Panc1 (cell line): ENCODE data around the gene MRPL39. TPM values are rescaled to one million over a fixed set of nuclear protein-coding genes. Genes with fewer than 3 reads are reported as not detected.

Experiments
- ATAC-seq: fragments of 200-7000 bp; cut with Tn5 transposase; 2 replicates; pipeline ENCODE4 v1.9.1; 2020; ENCODE audit warnings: mild to moderate bottlenecking, moderate library complexity
- BruUV-seq: library from RNA; stranded (reverse); fragments of 400-500 nt; replicated peaks from 2 replicates; lab custom pipeline; 2021; lab: Mats Ljungman, UMichigan
- CTCF ChIA-PET: fragments of 300-600 bp; sonication (Branson Sonifier 250); formaldehyde crosslinking; loops from one replicate; lab custom pipeline; 2022; ENCODE audit warnings: antibody characterized with exemption; lab: Charles Lee
- POLR2A ChIA-PET: fragments of 300-600 bp; sonication (Branson Sonifier 250); formaldehyde crosslinking; loops from one replicate; lab custom pipeline; 2022; ENCODE audit warnings: antibody characterized with exemption; lab: Charles Lee
- DNase-seq: peaks from one replicate; pipeline ENCODE4 v3.0.0-alpha.2; 2010; ENCODE audit warnings: low read depth, low spot score
- H3K27ac ChIP-seq: 2 replicates; pipeline ENCODE4 v1.5.1; 2011; ENCODE audit warnings: mild to moderate bottlenecking, low read length, inconsistent platforms
- H3K27me3 ChIP-seq: fragments of 200-500 bp; sonication (Bioruptor generic); 2 replicates; pipeline ENCODE4 v1.6.0; 2014; ENCODE audit warnings: low read length, inconsistent platforms; ENCODE audit not compliant: control insufficient read depth, insufficient read depth
- H3K36me3 ChIP-seq: fragments of 200-500 bp; sonication (Bioruptor generic); 2 replicates; pipeline ENCODE4 v1.5.1; 2014; ENCODE audit warnings: inconsistent platforms, mild to moderate bottlenecking, low read length, moderate library complexity; ENCODE audit not compliant: control insufficient read depth, insufficient read depth
- H3K4me1 ChIP-seq: 2 replicates; pipeline ENCODE4 v1.5.1; 2011; ENCODE audit warnings: inconsistent platforms, mild to moderate bottlenecking, low read length, moderate library complexity; ENCODE audit not compliant: control insufficient read depth, insufficient read depth
- H3K4me3 ChIP-seq, 2 experiments: 2 replicates each; pipeline ENCODE4 v1.5.1; 2011 to 2012; ENCODE audit warnings: low read depth in 2 of 2, low read length in 2 of 2, mild to moderate bottlenecking in 2 of 2, inconsistent platforms in 1 of 2, moderate library complexity in 1 of 2
- H3K9me3 ChIP-seq: fragments of 200-500 bp; sonication (Bioruptor generic); 2 replicates; pipeline ENCODE4 v1.5.1; 2014; ENCODE audit warnings: low read depth, mild to moderate bottlenecking, inconsistent platforms, low read length, moderate library complexity; ENCODE audit not compliant: control insufficient read depth, insufficient read depth
- POLR2AphosphoS5 ChIP-seq: IDR thresholded peaks from 2 replicates; pipeline ENCODE4 v1.6.1; 2012; ENCODE audit warnings: mild to moderate bottlenecking, low read depth, low read length, moderate library complexity
- REST ChIP-seq, 2 experiments: IDR thresholded peaks; 2 replicates each; pipeline ENCODE4 v1.6.1; 2011 to 2012; ENCODE audit warnings: low read depth in 2 of 2, control low read depth in 1 of 2, low read length in 1 of 2, mild to moderate bottlenecking in 1 of 2, moderate library complexity in 1 of 2; ENCODE audit not compliant: insufficient read depth in 1 of 2
- SIN3A ChIP-seq: IDR thresholded peaks from 2 replicates; pipeline ENCODE4 v1.6.1; 2012; ENCODE audit warnings: low read depth, mild to moderate bottlenecking, low read length, moderate library complexity, borderline replicate concordance; ENCODE audit not compliant: insufficient read depth
- TCF7L2 ChIP-seq: IDR thresholded peaks from 2 replicates; pipeline ENCODE4 v1.6.1; 2011; ENCODE audit warnings: mild to moderate bottlenecking, low read depth, low read length, inconsistent platforms
- in situ Hi-C: cut with HindIII; loops from 2 replicates; pipeline ENCODE4 v1.10.0; 2016; ENCODE audit warnings: low sequenced_read_pairs, low pct_unique_long_range_greater_than_20kb
- intact Hi-C: fragments of 100-400 bp; cut with micrococcal nuclease; formaldehyde crosslinking; loops from one replicate; pipeline ENCODE4 v1.10.0; 2022; ENCODE audit not compliant: unreplicated experiment
- total RNA-seq: library from RNA; stranded (reverse); gene quantifications from one replicate; pipeline ENCODE4 v1.2.1, GENCODE V29; 2021; ENCODE audit not compliant: unreplicated experiment
- TF ChIP-seq, protein P1 (sequence below): fragments of 450-650 bp; IDR thresholded peaks from 2 replicates; pipeline ENCODE4 v1.5.1; 2017; ENCODE audit warnings: mild to moderate bottlenecking

The MRPL39 gene
- total RNA-seq, 1 experiment from 2014 or later, result 24.7 TPM

- ChIA-PET POLR2A (no interaction called here), CTCF (no interaction called here)
- Histone ChIP-seq H3K27me3 (no peaks in the 10 kb centered on the region), H3K4me1 (peaks cover 10% of the 10 kb centered on the region), H3K4me3 (no peak overlapping the region), H3K36me3 (no peaks in the 10 kb centered on the region), H3K27ac (no peak overlapping the region), H3K9me3 (no peaks in the 10 kb centered on the region)
- TF ChIP-seq REST (IDR thresholded peaks at IDR 0.05; ENCODE audit: insufficient read depth in 1 of 2, low read depth in 2 of 2, low read length in 1 of 2), result no peak
- TF ChIP-seq SIN3A, result no peak
- TF ChIP-seq, protein P1, sequence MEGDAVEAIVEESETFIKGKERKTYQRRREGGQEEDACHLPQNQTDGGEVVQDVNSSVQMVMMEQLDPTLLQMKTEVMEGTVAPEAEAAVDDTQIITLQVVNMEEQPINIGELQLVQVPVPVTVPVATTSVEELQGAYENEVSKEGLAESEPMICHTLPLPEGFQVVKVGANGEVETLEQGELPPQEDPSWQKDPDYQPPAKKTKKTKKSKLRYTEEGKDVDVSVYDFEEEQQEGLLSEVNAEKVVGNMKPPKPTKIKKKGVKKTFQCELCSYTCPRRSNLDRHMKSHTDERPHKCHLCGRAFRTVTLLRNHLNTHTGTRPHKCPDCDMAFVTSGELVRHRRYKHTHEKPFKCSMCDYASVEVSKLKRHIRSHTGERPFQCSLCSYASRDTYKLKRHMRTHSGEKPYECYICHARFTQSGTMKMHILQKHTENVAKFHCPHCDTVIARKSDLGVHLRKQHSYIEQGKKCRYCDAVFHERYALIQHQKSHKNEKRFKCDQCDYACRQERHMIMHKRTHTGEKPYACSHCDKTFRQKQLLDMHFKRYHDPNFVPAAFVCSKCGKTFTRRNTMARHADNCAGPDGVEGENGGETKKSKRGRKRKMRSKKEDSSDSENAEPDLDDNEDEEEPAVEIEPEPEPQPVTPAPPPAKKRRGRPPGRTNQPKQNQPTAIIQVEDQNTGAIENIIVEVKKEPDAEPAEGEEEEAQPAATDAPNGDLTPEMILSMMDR, result no peak
- no peak for TF ChIP-seq POLR2AphosphoS5
- TF ChIP-seq TCF7L2, result no peak
- BruUV-seq, result no TSS peak
- ATAC-seq, result no peak
- in situ Hi-C loops, result no loop called here
- intact Hi-C loops, result no loop called here
- DNase-seq, result no peak
Measured at GRCh38 chr21:25578056-25578961, 29.0 kb downstream of the MRPL39 start.

- intact Hi-C loops (no loop called here), in situ Hi-C loops (no loop called here)
- H3K27ac ChIP-seq, result no peak overlapping the region
- CTCF ChIA-PET, result no interaction called here
- H3K4me1 ChIP-seq, result peaks cover 13% of the 10 kb centered on the region
- BruUV-seq, result no TSS peak
- no peak overlapping the region for H3K4me3 ChIP-seq
- ATAC-seq, result no peak
- H3K9me3 ChIP-seq, result no peaks in the 10 kb centered on the region
- no peaks in the 10 kb centered on the region for H3K27me3 ChIP-seq
- no peaks in the 10 kb centered on the region for H3K36me3 ChIP-seq
- no peak for DNase-seq
- TF ChIP-seq, protein P1, result no peak
- POLR2A ChIA-PET, result no interaction called here
Measured at GRCh38 chr21:25577424-25578055, 29.7 kb downstream of the MRPL39 start.
